ENCODE data around the gene RAB14. TPM values are rescaled to one million over a fixed set of nuclear protein-coding genes. Genes with fewer than 3 reads are reported as not detected.

Gene RAB14
- total RNA-seq, 1 experiment from 2014 or later, result 63.1 TPM

DNA sequence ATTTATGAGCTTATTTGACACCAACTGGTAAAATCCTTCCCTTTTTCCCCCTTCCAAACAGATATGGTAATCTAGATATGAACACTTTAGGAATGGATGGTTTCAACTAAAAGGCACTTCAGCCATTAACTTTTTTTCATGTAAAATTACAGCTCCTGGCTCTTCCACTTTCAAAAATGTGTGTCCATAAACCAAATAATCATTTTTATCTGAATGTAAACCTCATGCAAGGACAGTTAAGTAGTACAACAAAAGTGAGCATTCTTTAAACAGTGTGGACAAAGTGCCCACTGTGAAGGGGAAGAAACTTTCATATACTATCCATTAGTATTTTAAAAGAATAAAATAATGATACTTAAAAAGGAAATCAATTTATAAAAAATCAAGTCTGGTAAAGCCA lies 17.2 kb downstream of the RAB14 start:
- H3K9ac ChIP-seq (ENCODE audit: low read length), result no peak overlapping the region
- no peak overlapping the region for H2AFZ ChIP-seq (ENCODE audit: low read depth, low read length, poor library complexity, severe bottlenecking)
- no peaks in the 10 kb centered on the region for H3K27me3 ChIP-seq (ENCODE audit: insufficient read depth, low read length)
- intact Hi-C loops (cut with micrococcal nuclease), result no loop called here
- H3K79me2 ChIP-seq (ENCODE audit: insufficient read depth, low read length), result peaks cover 63% of the 10 kb centered on the region
- peaks cover 7% of the 10 kb centered on the region; the same call in 1 of the 2 replicates for H4K20me1 ChIP-seq (ENCODE audit: insufficient read depth)
- no peak for TF ChIP-seq RAD21 (IDR thresholded peaks at IDR 0.05; ENCODE audit: low read depth)
- TF ChIP-seq SIN3A (IDR thresholded peaks at IDR 0.05; ENCODE audit: low read depth), result no peak
- no peak for TF ChIP-seq EZH2phosphoT487 (IDR thresholded peaks at IDR 0.05; ENCODE audit: borderline replicate concordance)
- TF ChIP-seq, protein P1, sequence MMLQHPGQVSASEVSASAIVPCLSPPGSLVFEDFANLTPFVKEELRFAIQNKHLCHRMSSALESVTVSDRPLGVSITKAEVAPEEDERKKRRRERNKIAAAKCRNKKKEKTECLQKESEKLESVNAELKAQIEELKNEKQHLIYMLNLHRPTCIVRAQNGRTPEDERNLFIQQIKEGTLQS (IDR thresholded peaks at IDR 0.05), result no peak
- no peak for TF ChIP-seq JUND (IDR thresholded peaks at IDR 0.05)
- H3K27ac ChIP-seq (ENCODE audit: low read depth, low read length), result no peak overlapping the region
- DNase-seq (ENCODE audit: low read depth, low spot score) (no peak), ATAC-seq (no peak)
- ChIA-PET RAD21 (ENCODE audit: low non-redundant PET in 1 of 2, low total read pairs in 2 of 2, uncharacterized antibody in 2 of 2, unreplicated experiment in 2 of 2) (no interaction called here), CTCF (interaction anchor here (1.1 kb wide), 1 partner anchor 16 kb away, joined by 6 read pairs; no protein-coding TSS in a partner anchor), POLR2A (no interaction called here)
- BruUV-seq (replicated peaks), result no TSS peak
- H3K4me3 ChIP-seq (replicated peaks in 1 of 2; ENCODE audit: low read depth in 1 of 2, low read length in 2 of 2), result no peak overlapping the region
- no peaks in the 10 kb centered on the region for H3K9me2 ChIP-seq (ENCODE audit: insufficient read depth)
- peaks cover 4 to 13% of the 10 kb centered on the region in 2 experiments; a peak in 3 of 4 replicates for H3K36me3 ChIP-seq (ENCODE audit: control insufficient read depth in 1 of 2, insufficient read depth in 2 of 2, low read length in 2 of 2)
- no peaks in the 10 kb centered on the region for H3K9me3 ChIP-seq (ENCODE audit: control insufficient read depth in 1 of 2, insufficient read depth in 1 of 2, low read depth in 1 of 2, low read length in 2 of 2)
- 0 out of 4 replicates have a peak, but pooled peaks cover 0 to 3% of the 10 kb centered on the region in 2 experiments for H3K4me1 ChIP-seq (ENCODE audit: control insufficient read depth in 1 of 2, insufficient read depth in 2 of 2, low read length in 2 of 2)
- no peak overlapping the region for H3K4me2 ChIP-seq (ENCODE audit: low read length)

DNA sequence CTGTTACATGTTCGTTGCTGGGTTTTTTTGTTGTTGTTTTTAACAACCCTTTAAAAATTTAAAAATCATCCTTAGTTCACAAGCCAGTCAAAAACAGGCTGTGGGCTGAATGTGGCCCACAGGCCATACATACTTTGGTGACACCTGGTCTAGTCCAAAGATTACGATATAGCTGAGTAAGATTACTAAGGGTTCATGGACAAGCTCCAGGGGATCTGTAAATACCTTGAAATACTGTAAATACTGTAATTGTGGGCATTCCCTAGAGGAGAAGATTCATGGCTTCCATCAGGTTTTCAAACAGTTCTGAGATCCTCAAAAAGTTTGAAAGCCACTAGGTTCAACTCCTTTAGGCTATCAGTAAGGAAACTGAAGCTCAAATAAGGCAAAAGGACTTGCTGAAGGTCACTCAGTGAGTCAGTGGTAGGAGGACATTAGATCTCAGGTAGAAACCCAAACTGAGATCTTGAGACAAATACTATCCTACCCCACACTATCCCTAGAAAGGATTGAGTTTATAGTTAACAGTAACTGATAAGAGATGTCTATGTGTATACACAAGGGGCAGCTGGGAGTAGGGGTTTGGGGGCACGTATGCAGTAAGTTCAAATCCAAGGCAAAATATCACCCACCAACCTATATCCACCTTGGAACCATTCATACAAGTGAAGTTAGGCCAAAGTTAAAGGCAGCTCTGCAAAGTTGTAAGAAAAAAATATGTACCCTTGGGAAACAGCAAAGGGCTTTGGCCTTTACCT lies 17.8 kb downstream of the RAB14 start:
- ATAC-seq (no peak), DNase-seq (ENCODE audit: low read depth, low spot score) (no peak)
- H3K4me1 ChIP-seq (ENCODE audit: control insufficient read depth in 1 of 2, insufficient read depth in 2 of 2, low read length in 2 of 2), result 0 out of 4 replicates have a peak, but pooled peaks cover 0 to 3% of the 10 kb centered on the region in 2 experiments
- no TSS peak for BruUV-seq (replicated peaks)
- no peaks in the 10 kb centered on the region for H3K27me3 ChIP-seq (ENCODE audit: insufficient read depth, low read length)
- POLR2A ChIA-PET, result no interaction called here
- no peaks in the 10 kb centered on the region for H3K9me2 ChIP-seq (ENCODE audit: insufficient read depth)
- H3K9me3 ChIP-seq (ENCODE audit: control insufficient read depth in 1 of 2, insufficient read depth in 1 of 2, low read depth in 1 of 2, low read length in 2 of 2), result no peaks in the 10 kb centered on the region
- no peak overlapping the region for H3K4me2 ChIP-seq (ENCODE audit: low read length)
- peaks cover 57% of the 10 kb centered on the region for H3K79me2 ChIP-seq (ENCODE audit: insufficient read depth, low read length)
- H3K36me3 ChIP-seq (ENCODE audit: control insufficient read depth in 1 of 2, insufficient read depth in 2 of 2, low read length in 2 of 2), result peaks cover 4 to 13% of the 10 kb centered on the region in 2 experiments; a peak in 3 of 4 replicates
- H3K9ac ChIP-seq (ENCODE audit: low read length), result no peak overlapping the region
- no peak overlapping the region for H3K27ac ChIP-seq (ENCODE audit: low read depth, low read length)
- H4K20me1 ChIP-seq (ENCODE audit: insufficient read depth), result peaks cover 7% of the 10 kb centered on the region; the same call in 1 of the 2 replicates
- intact Hi-C loops (cut with micrococcal nuclease), result no loop called here
- RAD21 ChIA-PET (ENCODE audit: low non-redundant PET in 1 of 2, low total read pairs in 2 of 2, uncharacterized antibody in 2 of 2, unreplicated experiment in 2 of 2), result no interaction called here
- H3K4me3 ChIP-seq (replicated peaks in 1 of 2; ENCODE audit: low read depth in 1 of 2, low read length in 2 of 2), result no peak overlapping the region
- no peak overlapping the region for H2AFZ ChIP-seq (ENCODE audit: low read depth, low read length, poor library complexity, severe bottlenecking)
- CTCF ChIA-PET, result interaction anchor here (0.8 to 1.1 kb wide), 2 partner anchors 15 to 573 kb away, joined by 4 to 6 read pairs; no protein-coding TSS in a partner anchor
- TF ChIP-seq, protein P2, sequence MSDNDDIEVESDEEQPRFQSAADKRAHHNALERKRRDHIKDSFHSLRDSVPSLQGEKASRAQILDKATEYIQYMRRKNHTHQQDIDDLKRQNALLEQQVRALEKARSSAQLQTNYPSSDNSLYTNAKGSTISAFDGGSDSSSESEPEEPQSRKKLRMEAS (IDR thresholded peaks at IDR 0.05), result no peak
- TF ChIP-seq EGR1 (IDR thresholded peaks at IDR 0.05; ENCODE audit: low read depth) (no peak), SIN3A (IDR thresholded peaks at IDR 0.05; ENCODE audit: low read depth) (no peak), SRF (IDR thresholded peaks at IDR 0.05; ENCODE audit: low read depth) (no peak), POLR2AphosphoS5 (IDR thresholded peaks at IDR 0.05; ENCODE audit: low read depth, low read length) (no peak), RAD21 (IDR thresholded peaks at IDR 0.05; ENCODE audit: low read depth) (no peak), FOSL1 (IDR thresholded peaks at IDR 0.05; ENCODE audit: low read depth) (no peak), EZH2phosphoT487 (IDR thresholded peaks at IDR 0.05; ENCODE audit: borderline replicate concordance) (no peak), JUND (IDR thresholded peaks at IDR 0.05) (no peak), YY1 (IDR thresholded peaks at IDR 0.05; ENCODE audit: extremely low read depth, insufficient replicate concordance, low read depth, low read length) (no peak), EZH2 (IDR thresholded peaks at IDR 0.05) (no peak), ZFX (IDR thresholded peaks at IDR 0.05) (no peak)
- TF ChIP-seq, protein P3, sequence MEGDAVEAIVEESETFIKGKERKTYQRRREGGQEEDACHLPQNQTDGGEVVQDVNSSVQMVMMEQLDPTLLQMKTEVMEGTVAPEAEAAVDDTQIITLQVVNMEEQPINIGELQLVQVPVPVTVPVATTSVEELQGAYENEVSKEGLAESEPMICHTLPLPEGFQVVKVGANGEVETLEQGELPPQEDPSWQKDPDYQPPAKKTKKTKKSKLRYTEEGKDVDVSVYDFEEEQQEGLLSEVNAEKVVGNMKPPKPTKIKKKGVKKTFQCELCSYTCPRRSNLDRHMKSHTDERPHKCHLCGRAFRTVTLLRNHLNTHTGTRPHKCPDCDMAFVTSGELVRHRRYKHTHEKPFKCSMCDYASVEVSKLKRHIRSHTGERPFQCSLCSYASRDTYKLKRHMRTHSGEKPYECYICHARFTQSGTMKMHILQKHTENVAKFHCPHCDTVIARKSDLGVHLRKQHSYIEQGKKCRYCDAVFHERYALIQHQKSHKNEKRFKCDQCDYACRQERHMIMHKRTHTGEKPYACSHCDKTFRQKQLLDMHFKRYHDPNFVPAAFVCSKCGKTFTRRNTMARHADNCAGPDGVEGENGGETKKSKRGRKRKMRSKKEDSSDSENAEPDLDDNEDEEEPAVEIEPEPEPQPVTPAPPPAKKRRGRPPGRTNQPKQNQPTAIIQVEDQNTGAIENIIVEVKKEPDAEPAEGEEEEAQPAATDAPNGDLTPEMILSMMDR (IDR thresholded peaks at IDR 0.05 in 2 of 3, conservative IDR thresholded peaks at IDR 0.05 in 1 of 3; ENCODE audit: borderline replicate concordance in 1 of 3, insufficient read depth in 1 of 3, low read depth in 2 of 3, low read length in 2 of 3), result no peak
- TF ChIP-seq, protein P1 (IDR thresholded peaks at IDR 0.05), result no peak

Measured in HCT116 (cell line).